Measurements from ENCODE around the gene FECH.
"Not testable (repeated sequence)": the region's sequence is repeated elsewhere in the genome, so short reads cannot be mapped to it uniquely, and the experiment has no call there.

FECH gene

DNA sequence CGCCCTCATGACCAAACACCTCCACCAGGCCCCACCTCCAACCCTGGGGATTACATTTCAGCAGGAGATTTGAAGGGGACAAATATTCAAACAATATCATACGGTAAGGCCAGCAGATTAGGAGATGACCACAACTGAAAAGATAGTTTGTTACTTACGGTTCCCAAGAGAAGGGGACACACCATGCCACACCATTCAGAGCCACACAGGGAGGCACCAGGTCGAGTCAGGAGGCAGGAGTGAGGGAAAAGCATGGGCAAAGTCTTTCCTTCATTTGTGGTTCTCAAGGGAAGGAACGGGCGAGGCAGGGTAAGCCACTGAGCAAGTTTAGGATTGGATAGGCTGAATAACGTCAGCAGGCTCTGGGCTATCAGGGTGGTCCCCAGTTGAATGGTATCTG, 57.4 kb downstream of the FECH start:
- no peak overlapping the region for H3K27ac ChIP-seq (ENCODE audit: low read length)
- H3K27me3 ChIP-seq (ENCODE audit: control insufficient read depth in 1 of 2, insufficient read depth in 2 of 2, low read length in 2 of 2), result no peaks in the 10 kb centered on the region
- no peak overlapping the region for H3K4me3 ChIP-seq (ENCODE audit: low read length in 2 of 2)
- H3K4me1 ChIP-seq (ENCODE audit: control insufficient read depth, insufficient read depth, low read length), result no peaks in the 10 kb centered on the region
- no peaks in the 10 kb centered on the region for H3K36me3 ChIP-seq (ENCODE audit: control insufficient read depth in 2 of 2, insufficient read depth in 2 of 2, low read length in 2 of 2)
- H3K9me3 ChIP-seq (ENCODE audit: control insufficient read depth in 2 of 2, low read length in 2 of 2), result peaks cover 0 to 5% of the 10 kb centered on the region in 2 donors
- no peak overlapping the region for H3K9ac ChIP-seq (ENCODE audit: low read length in 2 of 2)

DNA sequence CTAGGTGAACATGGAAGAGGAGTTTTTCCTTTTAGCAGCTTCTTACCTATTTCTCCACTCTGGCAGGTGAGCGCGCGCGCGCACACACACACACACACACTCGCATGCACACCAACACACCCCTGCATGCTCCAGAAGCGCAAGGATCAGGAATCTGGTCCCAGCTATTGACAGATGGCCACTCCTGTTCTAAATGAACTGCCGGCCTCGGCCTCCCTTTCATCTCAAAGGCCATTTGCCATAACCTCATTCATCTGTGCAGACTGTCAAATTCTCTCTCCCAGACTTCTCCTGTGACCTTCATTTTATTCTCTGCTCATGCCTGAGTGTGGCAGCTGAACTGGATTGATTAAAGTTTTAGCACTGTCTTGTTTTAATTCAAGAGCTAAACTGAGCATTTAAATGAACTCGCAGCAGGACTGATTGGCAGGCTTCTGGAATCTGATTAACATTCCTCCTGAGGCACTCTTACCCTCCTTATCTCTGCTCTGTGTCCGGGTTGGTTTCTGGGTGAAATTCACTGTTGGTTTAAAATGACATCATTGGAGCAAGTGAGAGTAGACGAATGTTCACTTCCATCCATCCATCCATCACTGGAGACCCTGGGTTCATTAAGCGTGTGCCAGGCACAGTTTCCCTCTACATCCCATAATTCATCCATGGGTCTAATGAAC, 58.8 kb downstream of the FECH start:
- H3K9ac ChIP-seq (ENCODE audit: low read length in 2 of 2), result no peak overlapping the region
- no peak overlapping the region for H3K4me3 ChIP-seq (ENCODE audit: low read length in 2 of 2)
- no peaks in the 10 kb centered on the region for H3K36me3 ChIP-seq (ENCODE audit: control insufficient read depth in 2 of 2, insufficient read depth in 2 of 2, low read length in 2 of 2)
- no peaks in the 10 kb centered on the region for H3K4me1 ChIP-seq (ENCODE audit: control insufficient read depth, insufficient read depth, low read length)
- peaks cover 0 to 5% of the 10 kb centered on the region in 2 donors for H3K9me3 ChIP-seq (ENCODE audit: control insufficient read depth in 2 of 2, low read length in 2 of 2)
- no peak overlapping the region for H3K27ac ChIP-seq (ENCODE audit: low read length)
- no peaks in the 10 kb centered on the region for H3K27me3 ChIP-seq (ENCODE audit: control insufficient read depth in 1 of 2, insufficient read depth in 2 of 2, low read length in 2 of 2)

DNA sequence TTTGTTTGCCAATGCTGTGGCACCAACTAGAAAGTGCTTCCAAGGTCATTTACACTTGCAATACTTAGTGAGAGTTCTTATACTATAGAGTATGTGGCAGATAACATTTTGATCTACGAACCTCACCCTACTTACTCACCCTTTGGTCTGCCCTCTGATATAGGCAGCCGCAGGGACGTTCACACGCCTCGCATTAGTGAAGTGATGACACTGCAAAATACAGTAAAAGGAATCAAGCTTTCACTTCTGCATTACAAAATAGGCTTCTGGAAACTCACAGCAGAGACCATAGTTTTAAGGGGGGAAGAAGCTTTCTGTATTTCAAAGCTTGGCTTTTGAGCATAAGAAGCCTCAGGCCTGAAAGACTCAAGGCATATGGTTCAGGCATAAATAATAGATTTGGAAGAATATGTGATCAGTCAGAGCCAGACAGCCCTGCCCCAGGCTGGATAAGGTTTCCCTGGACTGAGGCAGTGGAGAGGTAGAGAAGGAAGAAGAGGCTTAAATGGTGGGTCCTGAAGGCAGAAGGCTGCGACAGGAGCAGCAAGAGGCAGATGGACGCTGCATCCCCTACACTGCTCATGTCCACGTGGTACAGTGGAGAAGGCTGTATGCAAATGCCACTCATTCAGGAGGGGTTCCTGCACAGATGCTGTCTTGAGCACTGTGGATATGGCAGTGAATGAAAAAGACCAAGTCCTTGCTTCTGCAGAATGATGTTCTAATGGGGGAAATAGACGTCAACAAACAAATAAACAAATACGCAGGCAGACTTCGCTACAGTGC, 63.1 kb downstream of the FECH start:
- Histone ChIP-seq H3K36me3 (ENCODE audit: control insufficient read depth in 2 of 2, insufficient read depth in 2 of 2, low read length in 2 of 2) (no peaks in the 10 kb centered on the region), H3K27ac (ENCODE audit: low read length) (no peak overlapping the region), H3K4me1 (ENCODE audit: control insufficient read depth, insufficient read depth, low read length) (no peaks in the 10 kb centered on the region), H3K27me3 (ENCODE audit: control insufficient read depth in 1 of 2, insufficient read depth in 2 of 2, low read length in 2 of 2) (no peaks in the 10 kb centered on the region), H3K9me3 (ENCODE audit: control insufficient read depth in 2 of 2, low read length in 2 of 2) (peaks cover 0 to 5% of the 10 kb centered on the region in 2 donors), H3K4me3 (ENCODE audit: low read length in 2 of 2) (no peak overlapping the region), H3K9ac (ENCODE audit: low read length in 2 of 2) (no peak overlapping the region)

DNA sequence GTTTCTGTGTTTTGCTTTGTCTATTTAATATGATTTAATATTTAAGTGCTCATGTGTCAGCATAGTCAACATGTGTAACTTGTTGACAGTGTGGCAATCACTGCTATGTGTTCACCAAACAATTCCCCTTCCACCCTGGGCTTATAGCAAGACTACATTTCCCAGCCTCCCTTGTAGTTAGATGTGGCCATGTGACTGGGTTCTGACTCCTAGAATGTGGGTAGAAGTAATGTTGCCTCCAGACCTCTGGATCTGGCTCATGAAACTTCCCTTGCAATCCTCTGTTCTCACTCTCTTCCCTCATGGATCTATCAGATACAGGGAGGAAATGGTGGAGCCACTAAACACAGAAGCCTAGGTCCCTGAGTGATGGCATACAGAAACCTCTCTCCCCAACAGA, 64.2 kb downstream of the FECH start:
- H3K9ac ChIP-seq (ENCODE audit: low read length in 2 of 2); H3K27ac ChIP-seq (ENCODE audit: low read length); H3K27me3 ChIP-seq (ENCODE audit: control insufficient read depth in 1 of 2, insufficient read depth in 2 of 2, low read length in 2 of 2); H3K4me1 ChIP-seq (ENCODE audit: control insufficient read depth, insufficient read depth, low read length); H3K9me3 ChIP-seq (ENCODE audit: control insufficient read depth in 2 of 2, low read length in 2 of 2); H3K4me3 ChIP-seq (ENCODE audit: low read length in 2 of 2); H3K36me3 ChIP-seq (ENCODE audit: control insufficient read depth in 2 of 2, insufficient read depth in 2 of 2, low read length in 2 of 2): not testable (repeated sequence)

DNA sequence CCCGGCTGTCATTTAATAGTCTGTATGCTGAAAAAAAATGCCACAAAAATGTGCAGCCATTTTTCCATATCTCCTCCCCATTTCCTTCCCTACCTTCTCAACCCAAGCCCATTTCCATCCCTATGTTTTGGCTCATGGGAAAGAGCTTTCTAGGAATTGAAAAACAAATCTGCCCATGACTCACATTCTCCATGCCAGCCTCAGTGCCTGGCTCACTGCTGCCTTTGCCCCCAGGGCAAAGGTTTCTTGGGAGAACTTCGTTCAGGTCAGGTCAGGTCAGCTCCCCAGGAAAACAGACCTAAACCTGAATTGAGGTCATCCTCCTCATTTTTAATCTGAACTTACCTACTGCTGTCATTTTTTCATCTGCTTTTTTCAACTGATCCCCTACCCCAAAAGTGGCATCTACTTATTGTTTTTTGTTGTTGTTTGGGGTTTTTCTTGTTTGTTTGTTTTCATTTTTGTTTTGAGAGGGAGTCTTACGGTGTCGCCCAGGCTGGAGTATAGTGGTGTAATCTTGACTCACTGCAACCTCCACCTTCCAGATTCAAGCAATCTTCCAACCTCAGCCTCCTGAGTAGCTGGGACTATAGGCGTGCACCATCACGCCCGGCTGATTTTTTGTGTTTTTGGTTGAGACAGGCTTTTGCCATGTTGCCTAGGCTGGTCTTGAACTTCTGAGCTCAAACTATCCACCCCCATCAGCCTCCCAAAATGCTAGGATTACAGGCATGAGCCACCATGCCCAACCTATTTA, 66.7 kb downstream of the FECH start:
- Histone ChIP-seq H3K27ac (ENCODE audit: low read length) (no peak overlapping the region), H3K4me3 (ENCODE audit: low read length in 2 of 2) (no peak overlapping the region), H3K9me3 (ENCODE audit: control insufficient read depth in 2 of 2, low read length in 2 of 2) (no peaks in the 10 kb centered on the region), H3K27me3 (ENCODE audit: control insufficient read depth in 1 of 2, insufficient read depth in 2 of 2, low read length in 2 of 2) (peaks cover 0 to 2% of the 10 kb centered on the region in 2 donors), H3K4me1 (ENCODE audit: control insufficient read depth, insufficient read depth, low read length) (no peaks in the 10 kb centered on the region), H3K36me3 (ENCODE audit: control insufficient read depth in 2 of 2, insufficient read depth in 2 of 2, low read length in 2 of 2) (no peaks in the 10 kb centered on the region), H3K9ac (ENCODE audit: low read length in 2 of 2) (no peak overlapping the region)

DNA sequence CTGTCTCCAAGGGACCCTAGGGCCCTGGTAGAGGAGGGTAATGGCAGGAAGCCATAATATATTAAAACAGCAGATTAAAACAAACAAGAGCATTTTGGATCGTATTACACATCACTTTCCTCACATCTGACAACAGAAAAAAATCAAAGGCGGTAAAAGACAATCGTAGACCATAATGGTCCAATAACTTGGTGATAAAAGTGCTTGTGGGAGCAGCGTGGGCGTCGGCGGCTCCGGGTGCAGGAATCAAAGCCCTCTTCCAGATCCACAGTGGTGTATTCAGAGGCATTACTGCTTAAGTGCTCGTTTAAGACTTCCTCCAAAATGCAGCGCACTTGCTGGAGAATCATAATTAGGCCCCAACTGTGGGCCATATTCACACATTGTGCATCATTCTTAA, 68.0 kb downstream of the FECH start:
- H3K27me3 ChIP-seq (ENCODE audit: control insufficient read depth in 1 of 2, insufficient read depth in 2 of 2, low read length in 2 of 2), result peaks cover 0 to 2% of the 10 kb centered on the region in 2 donors
- H3K9me3 ChIP-seq (ENCODE audit: control insufficient read depth in 2 of 2, low read length in 2 of 2), result no peaks in the 10 kb centered on the region

DNA sequence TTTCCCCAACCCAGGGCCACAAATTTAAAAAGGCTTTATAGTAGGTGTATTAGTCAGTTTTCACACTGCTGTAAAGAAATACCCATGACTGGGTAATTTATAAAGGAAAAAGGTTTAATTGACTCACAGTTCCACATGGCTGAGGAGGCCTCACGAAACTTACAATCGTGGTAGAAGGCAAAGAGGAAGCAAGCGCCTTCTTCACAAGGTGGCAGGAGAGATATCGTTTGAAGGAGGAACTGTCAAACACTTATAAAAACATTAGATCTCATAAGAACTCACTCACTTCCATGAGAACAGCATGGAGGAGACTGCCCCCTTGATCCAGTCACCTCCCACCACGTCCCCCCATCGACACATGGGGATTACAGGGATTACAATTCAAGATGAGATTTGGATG, 70.4 kb downstream of the FECH start:
- Histone ChIP-seq H3K4me3 (ENCODE audit: low read length in 2 of 2) (no peak overlapping the region), H3K27ac (ENCODE audit: low read length) (no peak overlapping the region), H3K36me3 (ENCODE audit: control insufficient read depth in 2 of 2, insufficient read depth in 2 of 2, low read length in 2 of 2) (no peaks in the 10 kb centered on the region), H3K27me3 (ENCODE audit: control insufficient read depth in 1 of 2, insufficient read depth in 2 of 2, low read length in 2 of 2) (peaks cover 0 to 2% of the 10 kb centered on the region in 2 donors), H3K4me1 (ENCODE audit: control insufficient read depth, insufficient read depth, low read length) (no peaks in the 10 kb centered on the region), H3K9me3 (ENCODE audit: control insufficient read depth in 2 of 2, low read length in 2 of 2) (no peaks in the 10 kb centered on the region), H3K9ac (ENCODE audit: low read length in 2 of 2) (no peak overlapping the region)

More for the DNA sequence above, 68.0 kb downstream of the FECH start:
- H3K9ac ChIP-seq (ENCODE audit: low read length in 2 of 2), result no peak overlapping the region
- H3K36me3 ChIP-seq (ENCODE audit: control insufficient read depth in 2 of 2, insufficient read depth in 2 of 2, low read length in 2 of 2), result no peaks in the 10 kb centered on the region
- H3K4me1 ChIP-seq (ENCODE audit: control insufficient read depth, insufficient read depth, low read length), result no peaks in the 10 kb centered on the region
- H3K4me3 ChIP-seq (ENCODE audit: low read length in 2 of 2), result no peak overlapping the region
- H3K27ac ChIP-seq (ENCODE audit: low read length), result no peak overlapping the region

DNA sequence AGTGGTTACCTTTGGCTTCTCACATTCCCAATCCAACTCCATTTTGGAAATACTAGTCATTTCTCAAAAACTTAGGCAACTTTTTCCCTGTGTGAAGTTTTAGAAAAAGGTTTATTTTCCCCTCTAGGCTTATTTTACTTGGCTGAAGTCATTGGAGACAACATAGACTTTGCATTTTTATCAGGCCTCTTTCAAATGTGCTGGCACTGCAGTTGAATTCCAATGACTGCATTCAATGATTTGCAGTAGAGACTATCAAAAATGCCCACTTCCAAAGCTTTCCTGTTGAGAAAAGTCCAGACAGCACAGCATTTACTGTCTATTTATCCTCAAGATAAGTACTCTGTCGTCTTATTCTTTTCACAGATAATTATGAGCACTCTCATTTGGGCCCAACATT, 81.3 kb downstream of the FECH start:
- Histone ChIP-seq H3K9ac (ENCODE audit: low read length in 2 of 2) (no peak overlapping the region), H3K27me3 (ENCODE audit: control insufficient read depth in 1 of 2, insufficient read depth in 2 of 2, low read length in 2 of 2) (no peaks in the 10 kb centered on the region), H3K27ac (ENCODE audit: low read length) (no peak overlapping the region), H3K4me3 (ENCODE audit: low read length in 2 of 2) (no peak overlapping the region), H3K9me3 (ENCODE audit: control insufficient read depth in 2 of 2, low read length in 2 of 2) (no peaks in the 10 kb centered on the region), H3K4me1 (ENCODE audit: control insufficient read depth, insufficient read depth, low read length) (no peaks in the 10 kb centered on the region), H3K36me3 (ENCODE audit: control insufficient read depth in 2 of 2, insufficient read depth in 2 of 2, low read length in 2 of 2) (no peaks in the 10 kb centered on the region)

DNA sequence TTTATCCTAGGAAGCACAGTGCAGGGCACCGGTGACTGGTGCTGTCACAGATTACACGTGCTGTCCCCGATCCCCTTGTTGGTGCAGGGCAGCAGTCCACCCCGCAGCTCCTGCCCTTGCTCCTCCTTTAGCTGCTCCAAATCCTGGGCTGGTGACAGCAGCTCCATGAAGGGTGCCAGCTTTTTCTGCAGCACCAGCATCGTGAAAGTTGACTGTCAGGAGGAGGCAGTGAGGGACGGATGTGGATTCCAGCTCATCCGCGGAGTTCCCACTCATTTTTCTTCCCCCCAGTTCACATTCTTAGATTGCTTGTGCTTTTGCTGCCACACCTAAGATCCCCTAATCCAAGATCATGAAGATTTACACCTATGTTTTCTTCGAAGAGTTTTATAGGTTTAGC, 83.9 kb downstream of the FECH start:
- H3K4me1 ChIP-seq (ENCODE audit: control insufficient read depth, insufficient read depth, low read length), result peaks cover 4% of the 10 kb centered on the region
- no peak overlapping the region for H3K9ac ChIP-seq (ENCODE audit: low read length in 2 of 2)
- no peaks in the 10 kb centered on the region for H3K9me3 ChIP-seq (ENCODE audit: control insufficient read depth in 2 of 2, low read length in 2 of 2)
- H3K27me3 ChIP-seq (ENCODE audit: control insufficient read depth in 1 of 2, insufficient read depth in 2 of 2, low read length in 2 of 2), result no peaks in the 10 kb centered on the region
- H3K4me3 ChIP-seq (ENCODE audit: low read length in 2 of 2), result no peak overlapping the region
- no peaks in the 10 kb centered on the region for H3K36me3 ChIP-seq (ENCODE audit: control insufficient read depth in 2 of 2, insufficient read depth in 2 of 2, low read length in 2 of 2)
- H3K27ac ChIP-seq (ENCODE audit: low read length), result no peak overlapping the region

DNA sequence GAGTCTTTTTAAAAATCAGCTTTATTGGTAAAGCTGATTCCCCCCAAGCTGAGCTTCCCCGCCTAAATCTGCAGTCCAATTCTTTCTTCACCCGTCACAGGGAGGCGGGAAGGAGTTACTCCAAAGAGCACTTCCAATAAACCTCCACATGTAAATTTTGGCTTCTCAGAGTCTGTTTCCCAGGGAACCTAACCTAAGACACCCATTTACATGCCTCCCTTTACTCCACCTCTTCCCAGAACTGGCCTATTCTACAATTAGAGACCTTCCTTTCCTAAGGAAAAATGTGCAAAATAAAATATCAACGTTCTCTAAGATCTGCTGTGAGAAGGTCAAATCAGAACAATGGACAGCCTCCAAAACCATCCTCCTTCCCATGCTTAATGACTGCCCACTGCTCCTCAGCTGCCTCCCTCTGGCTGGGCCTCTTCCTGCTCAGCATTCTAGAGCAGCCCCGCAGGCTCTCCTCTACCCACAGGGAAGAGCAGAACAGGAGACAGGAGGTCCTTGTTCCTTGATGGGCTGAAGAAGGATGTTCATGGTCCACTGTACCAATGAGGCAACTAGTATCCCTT, 87.7 kb downstream of the FECH start:
- Histone ChIP-seq H3K9me3 (ENCODE audit: control insufficient read depth in 2 of 2, low read length in 2 of 2) (no peaks in the 10 kb centered on the region), H3K36me3 (ENCODE audit: control insufficient read depth in 2 of 2, insufficient read depth in 2 of 2, low read length in 2 of 2) (no peaks in the 10 kb centered on the region), H3K27me3 (ENCODE audit: control insufficient read depth in 1 of 2, insufficient read depth in 2 of 2, low read length in 2 of 2) (no peaks in the 10 kb centered on the region)

More for the DNA sequence above, 87.7 kb downstream of the FECH start:
- Histone ChIP-seq H3K27ac (ENCODE audit: low read length) (no peak overlapping the region), H3K9ac (ENCODE audit: low read length in 2 of 2) (no peak overlapping the region), H3K4me3 (ENCODE audit: low read length in 2 of 2) (no peak overlapping the region), H3K4me1 (ENCODE audit: control insufficient read depth, insufficient read depth, low read length) (peaks cover 9% of the 10 kb centered on the region)

Data from stomach smooth muscle (tissue), 2 donors.